ENCODE results near the gene E4F1.
"Not testable (repeated sequence)": the region's sequence is repeated elsewhere in the genome, so short reads cannot be mapped to it uniquely, and the experiment has no call there.

The E4F1 gene

DNA sequence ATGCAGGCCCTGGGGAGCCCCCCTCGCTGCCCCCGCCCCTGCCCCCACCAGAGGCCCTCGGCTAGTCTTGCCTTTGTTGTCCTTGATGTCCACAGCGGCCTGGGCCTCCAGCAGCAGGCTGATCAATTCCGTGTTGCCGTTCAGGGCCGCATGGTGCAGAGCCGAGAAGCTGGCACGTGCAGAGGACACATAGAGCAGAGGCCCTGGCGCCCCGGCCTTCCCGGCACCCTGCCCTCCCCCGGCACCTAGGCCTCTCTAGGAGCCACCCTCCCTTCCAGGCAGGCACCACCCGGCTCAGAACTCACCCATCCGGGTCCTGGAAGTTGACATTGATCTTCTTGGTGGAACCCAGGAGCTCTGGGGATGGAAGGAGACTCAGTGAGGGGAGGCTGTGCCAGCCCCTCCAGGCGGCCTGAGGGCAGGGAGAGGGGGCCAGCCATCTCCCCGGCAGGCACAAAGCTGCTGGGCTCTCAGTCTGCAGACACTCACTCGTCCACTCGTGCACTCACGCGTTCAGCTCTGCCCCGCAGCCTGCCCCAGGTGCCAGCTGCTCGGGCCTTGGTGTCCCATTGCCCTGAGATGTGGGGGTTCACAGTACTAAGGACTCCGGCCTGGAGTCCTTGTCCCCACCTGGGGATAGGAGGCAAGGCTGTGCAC is 33.3 kb upstream of the E4F1 start:
- no peak for DNase-seq

DNA sequence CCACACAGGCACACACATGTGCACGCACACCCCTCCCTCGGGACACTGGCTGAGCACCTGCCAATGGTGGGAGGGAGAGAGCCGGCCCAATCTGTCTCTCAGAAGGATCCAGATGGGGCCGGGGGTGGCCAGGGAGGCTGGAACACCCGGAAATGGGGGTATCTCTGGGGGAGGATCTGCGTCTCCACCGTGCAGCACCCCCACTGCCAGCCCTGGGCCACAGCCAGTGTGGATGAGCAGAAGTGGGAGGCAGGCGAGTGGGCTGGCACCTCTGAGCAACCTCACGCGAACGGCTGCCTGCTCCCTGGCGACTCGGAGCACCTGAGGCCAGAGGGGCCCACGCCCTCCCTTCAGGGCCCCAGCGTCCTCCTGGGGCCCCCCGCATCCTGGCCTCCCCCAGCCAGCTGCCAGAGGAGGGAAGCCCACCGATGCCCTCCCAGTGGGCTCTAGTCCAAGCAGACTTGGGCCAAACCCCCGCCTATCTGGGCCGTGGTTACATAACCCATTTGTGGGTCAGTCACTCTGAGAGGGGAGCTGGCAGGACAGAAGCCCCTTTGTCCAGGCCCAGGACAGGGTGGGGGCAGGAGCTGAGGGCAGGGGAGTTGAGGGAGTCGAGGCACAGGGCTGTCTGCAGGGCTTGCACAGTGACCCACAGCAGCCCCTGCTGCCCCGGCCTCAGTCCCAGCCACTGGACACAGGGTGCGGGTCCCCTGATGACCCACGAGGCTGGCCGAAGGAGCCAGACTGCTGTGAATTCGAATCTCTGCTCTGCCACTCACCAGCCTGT is 32.5 kb upstream of the E4F1 start:
- no peak for DNase-seq

DNA sequence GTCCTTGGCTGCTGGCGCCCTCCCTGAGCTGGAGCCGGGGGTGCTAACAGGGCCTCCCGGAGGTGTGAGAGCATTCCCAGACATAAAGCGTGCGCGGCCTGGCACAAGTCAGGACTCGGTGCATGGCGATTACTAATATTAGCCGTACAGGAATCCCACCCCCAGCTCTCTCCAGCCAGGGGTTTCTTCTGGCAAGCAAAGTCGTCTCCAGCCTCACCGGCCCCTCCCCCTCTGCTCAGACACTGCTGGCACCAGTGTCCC is 32.0 kb upstream of the E4F1 start:
- DNase-seq, result no peak

DNA sequence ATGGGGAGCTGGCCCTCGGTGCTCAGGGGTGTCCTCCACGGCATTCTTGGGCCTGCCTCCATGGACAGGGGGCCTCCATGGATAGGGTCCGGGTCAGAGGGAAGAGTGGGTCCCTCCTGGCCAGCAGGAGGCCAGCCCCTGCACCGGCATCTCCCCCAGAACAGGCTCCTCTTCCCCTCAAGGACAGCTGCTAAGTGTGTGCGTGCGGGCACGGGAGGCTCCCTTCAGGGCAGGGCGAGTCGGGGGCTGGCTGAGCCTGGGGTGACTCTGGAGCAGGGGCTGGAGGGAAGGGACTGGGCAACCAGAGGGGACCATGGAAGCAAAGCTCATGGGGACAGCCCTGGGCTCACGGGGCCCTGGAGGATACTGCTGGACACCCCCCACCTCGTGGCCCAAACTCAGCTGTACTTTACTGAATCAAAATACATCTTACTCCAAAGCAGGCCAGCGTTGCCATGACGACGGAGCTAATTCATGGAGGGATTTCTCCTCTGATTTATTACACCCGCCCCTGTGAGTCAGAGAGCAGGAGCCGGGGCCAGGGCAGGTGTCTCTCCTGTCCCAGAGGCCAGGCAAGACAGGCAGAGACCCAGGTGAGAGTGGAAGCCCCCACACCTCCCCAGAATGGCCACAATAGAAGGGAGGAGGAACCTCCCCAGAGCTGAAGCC is 29.1 kb upstream of the E4F1 start:
- DNase-seq, result no peak

DNA sequence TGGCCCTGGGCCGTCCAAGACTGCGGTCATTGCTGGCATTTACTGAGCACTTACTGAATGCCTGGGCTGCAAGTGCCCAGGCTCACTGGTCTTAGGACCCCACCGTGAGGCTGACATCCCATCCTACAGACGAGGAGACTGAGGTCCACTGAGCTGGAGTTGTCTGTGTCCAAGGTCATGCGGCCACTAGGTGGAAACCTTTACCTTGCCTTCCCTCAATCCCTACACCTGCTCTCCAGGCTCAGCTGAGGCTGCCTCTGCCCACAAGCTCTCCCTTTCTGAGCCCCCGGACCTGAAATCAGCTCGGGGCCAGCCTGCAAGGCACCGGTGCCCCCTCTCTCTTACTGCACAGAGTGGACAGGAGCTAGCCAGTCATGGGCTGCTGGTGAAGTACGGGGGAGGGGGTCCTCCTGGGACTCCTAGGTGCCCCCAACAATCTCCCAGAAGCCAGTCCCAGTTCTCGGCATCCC is 28.5 kb upstream of the E4F1 start:
- no peak for DNase-seq

DNA sequence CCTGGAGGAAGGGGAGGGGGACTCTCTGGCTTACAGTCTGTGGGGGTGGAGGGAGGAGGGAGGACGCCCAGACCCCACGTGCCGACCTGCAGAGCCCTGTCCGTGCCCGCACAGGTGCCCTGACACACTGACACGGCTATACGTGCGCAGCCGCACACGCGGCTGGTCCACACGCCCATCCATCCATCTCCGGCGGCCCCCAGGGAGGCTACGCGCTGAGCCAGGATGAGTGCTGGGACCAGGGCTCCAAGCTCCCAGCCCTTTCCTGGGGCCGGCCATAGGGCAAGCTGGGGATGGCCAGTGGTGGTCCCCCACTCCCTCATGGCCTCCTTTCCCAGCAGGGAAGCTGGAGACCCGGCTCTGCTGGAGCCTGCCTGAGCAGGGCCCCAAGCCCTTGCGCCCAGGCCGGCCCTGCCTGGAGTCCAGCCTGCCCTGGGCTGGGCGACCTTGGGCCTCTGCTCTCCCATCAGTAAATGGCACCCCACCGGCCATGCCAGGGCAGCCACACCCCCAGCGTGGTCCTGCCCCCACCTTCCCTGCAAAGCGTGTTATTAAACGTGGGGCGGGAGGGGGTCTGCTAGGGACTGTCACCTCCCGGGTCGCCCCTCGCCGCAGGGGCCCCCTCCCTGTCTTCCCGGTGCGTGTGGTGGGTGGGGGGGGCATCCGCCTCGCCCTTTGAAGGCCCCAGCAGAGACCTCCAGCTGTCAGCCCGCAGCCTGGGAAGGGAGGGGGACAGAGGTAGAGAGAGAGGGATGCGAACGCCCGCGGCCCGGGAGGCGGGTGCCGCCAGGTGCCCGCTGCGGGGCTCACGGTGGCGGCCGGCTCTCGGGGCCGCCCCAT is 27.8 kb upstream of the E4F1 start:
- no peak for DNase-seq

DNA sequence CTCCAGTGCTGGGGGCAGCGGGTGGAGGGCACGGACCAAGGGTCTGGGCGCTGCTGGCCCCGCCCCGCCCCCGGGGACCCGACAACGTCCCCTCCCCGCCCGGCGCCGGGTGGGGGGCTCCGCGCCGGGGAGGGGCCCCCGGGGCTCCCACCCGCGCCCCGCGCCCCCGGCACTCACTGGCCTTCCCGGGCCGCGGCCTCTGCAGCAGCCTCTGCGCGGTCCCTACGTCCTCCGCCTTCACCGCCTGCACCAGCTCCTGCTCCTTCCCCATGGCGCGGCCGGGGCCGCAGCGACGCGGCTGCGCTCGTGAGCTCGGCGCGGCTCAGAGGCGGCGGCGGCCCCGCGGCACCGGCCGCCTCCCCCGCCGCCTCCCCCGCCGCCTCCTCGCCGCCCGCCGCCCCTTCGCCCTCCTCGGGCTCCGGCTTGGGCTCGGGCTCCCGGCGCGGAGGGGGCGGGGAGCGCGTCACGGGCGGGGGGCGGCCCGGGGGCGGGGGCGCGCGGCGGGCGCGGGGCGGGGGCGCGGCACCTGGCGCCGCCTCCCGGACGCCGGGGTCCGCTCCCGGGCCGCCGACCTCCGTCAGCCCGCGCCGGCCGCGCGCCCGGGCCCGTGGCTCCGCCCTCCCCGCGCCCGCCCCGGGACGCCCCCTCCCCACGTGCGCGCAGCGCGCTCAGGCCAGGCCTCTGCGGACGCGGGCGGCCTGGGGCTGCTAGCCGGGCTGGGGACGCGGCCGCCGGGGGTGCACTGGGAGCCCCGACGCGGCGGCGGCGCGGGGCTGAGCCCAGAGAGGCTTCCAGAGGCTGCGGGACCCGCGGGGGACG is 27.0 kb upstream of the E4F1 start, which contains the start of gene CASKIN1:
Gene CASKIN1, minus strand, starts transcription at position 444 of the 819 bp plus-strand sequence. Its CDS starts 173 bp downstream, at position 271.
- no peak for DNase-seq

DNA sequence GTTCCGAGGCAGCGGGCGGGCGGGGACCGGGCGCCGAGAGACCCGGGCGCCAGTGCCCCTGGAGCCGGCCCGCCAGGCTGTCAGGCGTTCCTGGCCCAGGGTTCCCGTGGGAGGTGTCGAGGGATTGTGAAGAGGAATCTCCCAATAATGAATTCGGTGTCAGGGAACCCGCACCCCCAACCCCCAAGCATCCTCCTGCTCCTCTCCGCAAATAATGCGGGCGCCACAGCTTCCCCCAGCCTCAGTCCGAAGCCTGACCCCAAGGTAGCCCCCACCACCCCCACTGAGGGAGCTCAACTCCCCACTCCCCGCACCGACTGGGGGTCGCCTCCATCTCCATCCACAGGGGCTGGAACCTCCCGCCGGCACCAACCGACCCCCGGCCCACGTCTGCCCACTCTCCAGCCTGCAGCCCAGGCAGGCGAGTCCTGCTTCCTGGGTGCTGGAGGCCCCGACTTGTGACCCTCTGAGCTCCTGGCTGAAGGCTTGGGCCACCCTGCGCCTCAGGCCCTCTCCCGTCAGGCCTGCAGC is 26.3 kb upstream of the E4F1 start:
- DNase-seq, result no peak

DNA sequence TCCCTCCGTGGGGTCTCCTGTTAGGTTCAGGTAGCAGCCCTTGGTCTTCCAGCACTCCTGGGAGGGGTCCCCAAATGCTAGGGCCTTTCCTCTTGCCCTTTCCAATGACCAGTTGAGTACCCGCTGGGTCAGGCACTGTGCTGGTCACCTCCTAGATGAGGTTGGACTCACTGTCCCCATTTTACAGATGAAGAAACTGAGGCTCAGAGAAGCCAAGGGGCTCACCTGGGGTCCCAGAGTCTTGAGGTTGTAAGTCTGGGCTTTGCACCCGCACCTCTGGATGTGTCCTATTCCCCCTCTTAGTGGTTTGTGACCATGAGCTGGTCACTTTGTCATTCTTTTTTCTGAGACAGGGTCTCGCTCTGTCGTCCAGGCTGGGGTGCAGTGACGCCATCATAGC is 25.6 kb upstream of the E4F1 start:
- DNase-seq, result no peak

DNA sequence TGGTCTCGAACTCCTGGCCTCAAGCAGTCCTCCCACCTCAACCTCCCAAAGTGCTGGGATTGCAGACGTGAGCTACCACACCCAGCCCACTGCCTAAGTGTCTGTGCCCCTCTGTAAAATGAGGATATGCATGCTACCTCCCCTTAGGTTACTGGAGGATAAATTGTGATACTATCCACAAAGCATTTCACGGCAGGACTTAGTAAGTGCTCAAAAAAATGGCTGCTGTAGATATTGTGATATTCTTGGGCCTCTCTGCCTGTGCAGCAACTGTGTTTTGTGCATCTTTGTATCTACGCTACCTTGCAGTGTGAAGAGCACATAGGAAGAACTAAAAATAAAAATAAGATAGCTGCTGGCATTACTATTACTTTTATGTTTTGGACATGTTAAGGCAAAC is 25.1 kb upstream of the E4F1 start:
- DNase-seq, result no peak

DNA sequence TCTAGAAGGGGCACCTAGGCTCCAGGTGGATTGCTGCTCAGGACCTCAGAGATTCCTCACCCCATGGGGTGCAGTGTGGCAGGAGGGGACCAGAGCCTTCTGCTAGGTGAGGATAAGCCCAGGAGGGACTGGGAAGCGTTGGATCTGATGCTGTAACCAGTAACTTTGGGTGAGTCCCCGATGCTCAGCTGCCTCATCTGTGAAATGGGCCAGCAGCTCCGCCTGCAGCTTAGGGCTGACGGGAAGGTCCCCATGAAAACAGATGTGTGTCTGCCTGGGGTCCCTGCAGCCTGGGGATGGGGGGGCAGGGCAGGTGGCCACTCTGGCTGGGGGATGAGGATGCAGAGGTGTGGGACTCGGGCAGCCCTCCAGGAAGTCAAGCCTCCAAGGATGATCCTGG is 24.3 kb upstream of the E4F1 start:
- no peak for DNase-seq

DNA sequence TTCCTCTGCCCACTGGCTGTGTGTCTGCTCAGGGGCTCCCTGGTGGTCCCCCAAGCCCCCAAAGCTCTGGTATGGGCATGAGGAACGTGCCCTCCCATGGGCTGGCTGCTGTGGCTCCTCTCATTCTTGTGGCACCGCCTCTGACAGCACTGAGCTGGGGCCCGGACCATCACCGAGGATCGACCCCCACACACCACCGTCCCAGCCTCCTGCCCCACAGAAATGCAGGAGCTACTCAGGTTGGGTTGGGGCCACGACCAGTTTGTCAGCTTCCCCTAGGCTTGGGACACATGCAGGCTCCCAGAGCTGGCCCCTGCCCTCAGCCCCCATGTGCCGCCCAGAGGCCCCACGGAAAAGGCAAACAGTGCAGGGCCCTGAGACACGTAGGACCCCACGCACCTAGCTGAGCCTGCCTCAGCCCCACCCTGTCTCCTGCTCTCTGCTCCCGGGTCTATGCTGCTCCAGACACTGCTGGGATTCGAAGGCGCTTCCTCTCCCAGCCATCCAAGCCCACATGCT is 23.7 kb upstream of the E4F1 start:
- no peak for DNase-seq

DNA sequence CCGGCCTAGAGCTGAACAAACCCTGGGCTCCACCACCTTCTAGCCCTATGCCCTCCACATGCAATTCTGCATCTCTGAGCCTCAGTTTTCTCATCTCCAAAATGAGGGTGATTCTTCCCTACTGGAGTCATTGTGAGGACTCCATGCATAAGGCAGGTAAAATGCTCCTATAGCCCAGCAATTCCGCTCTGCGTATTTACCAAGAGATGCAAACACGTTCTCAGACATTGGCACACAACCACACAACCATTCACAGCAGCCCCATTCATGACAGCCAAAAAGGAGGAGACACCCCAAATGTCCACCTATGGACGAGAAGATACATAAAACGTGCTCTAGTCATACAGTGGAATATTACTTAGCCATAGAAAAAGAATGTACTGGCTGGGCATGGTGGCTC is 23.1 kb upstream of the E4F1 start:
- DNase-seq, result no peak

DNA sequence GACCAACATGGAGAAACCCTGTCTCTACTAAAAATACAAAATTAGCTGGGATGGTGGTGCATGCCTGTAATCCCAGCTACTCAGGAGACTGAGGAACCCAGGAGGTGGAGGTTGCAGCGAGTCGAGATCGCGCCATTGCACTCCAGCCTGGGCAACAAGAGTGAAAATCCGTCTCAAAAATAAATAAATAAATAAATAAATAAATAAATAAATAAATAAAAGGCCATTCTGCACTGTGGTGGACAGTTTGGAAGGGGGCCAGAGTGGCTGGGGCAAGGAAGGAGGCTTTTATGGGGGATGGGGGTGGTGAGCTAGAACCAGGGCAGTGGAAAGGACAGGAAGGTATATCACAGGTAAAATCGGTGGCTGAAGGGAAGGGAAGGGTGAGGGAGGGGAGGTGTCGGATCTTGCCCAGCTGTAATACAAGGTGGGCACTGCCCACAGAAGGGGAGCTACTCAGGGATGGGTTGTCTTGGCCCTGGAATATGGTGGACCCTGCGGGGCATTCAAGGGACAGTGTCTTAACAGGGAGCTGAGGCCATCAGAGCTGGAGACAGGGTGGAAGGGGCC is 20.2 kb upstream of the E4F1 start:
- DNase-seq, result not testable (repeated sequence)

DNA sequence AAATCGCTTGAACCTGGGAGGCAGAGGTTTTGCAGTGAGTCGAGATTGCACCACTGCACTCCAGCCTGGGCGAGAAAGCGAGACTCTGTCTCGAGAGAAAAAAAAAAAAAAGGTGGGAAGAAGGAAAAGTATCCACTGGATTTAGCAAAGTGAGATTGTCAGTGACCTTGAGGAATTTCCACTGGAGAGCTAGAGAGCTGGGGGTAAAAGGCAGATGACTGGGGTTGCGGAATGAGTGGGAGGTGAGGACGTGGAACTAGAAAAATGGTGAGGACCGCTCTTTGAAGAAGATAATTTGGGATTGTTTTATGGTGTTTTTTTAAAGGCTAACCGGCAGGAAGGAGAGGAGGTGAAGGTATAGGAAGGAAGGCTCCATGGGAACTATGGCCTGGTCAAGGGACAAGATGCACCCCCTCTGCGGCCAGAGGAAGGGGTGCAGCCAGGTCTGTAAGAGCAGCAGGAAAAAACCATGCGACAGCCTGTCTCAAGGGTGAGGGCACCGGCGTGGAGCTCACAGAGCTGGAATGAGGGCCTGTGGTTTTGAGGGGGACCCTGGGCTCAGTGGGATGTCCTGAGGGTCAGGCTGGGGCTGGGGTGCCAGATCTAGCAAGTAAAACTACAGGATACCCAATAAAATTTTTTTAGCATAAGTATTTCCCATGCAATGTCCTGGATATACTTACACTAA is 18.8 kb upstream of the E4F1 start:
- DNase-seq, result no peak

DNA sequence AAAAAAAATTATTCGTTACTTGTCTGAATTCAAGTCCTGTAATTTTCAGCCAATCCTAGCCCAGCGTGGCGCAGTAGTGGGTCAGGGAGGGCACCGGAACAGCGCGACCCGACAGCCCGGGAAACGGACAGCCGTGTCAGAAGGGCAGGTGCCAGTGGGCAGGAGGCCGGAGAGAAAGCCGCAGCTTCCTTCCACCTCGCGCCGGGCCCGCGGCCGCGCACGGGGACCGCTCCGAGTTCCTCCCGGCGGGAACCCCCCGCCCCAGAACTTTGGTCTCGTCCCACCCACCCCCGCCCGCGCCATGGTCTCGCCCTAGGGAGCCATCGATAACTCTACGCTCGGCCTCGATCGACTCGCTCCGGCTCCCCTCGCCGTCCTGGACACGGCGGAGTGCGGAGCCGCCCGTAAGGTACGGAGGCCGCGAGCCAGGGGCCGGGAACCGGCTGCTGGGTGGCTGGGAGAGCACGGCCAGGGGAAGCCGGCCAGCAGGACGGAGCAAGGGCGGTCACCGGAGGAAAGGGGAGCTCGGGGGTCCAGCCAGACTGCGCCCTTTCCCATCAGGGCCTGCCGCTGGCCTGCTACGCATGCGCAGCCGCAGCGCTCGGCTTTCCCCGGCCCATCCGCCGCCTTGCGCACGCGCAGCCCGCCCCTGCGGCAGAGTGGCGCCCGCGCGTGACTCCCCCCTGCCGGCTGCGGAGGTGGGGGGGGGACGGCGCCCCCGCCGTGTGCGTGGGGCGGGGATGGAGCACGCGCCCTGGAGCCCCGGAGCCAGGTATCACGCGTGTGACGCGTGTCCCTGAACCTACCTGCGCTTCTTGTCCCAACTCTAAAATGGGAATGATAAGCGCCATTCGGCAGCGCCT is 18.1 kb upstream of the E4F1 start, which contains the start of gene MLST8:
Gene MLST8, plus strand, starts transcription at position 351 of the 863 bp plus-strand sequence. CDS start 632 bp downstream, outside the sequence.
- DNase-seq, result peak; percentile 44

DNA sequence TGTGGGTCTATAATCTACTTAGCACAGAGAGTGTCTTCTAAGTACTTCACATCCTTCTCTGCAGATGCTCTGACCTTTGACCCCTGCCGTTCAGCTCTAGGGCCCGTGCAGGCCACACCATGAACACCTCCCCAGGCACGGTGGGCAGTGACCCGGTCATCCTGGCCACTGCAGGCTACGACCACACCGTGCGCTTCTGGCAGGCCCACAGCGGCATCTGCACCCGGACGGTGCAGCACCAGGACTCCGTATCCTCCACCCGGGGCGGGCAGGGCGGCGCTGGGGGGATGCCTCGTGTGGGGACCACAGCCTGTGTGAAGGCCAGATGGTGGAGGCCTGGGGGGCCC is 17.5 kb upstream of the E4F1 start:
- no peak for DNase-seq

DNA sequence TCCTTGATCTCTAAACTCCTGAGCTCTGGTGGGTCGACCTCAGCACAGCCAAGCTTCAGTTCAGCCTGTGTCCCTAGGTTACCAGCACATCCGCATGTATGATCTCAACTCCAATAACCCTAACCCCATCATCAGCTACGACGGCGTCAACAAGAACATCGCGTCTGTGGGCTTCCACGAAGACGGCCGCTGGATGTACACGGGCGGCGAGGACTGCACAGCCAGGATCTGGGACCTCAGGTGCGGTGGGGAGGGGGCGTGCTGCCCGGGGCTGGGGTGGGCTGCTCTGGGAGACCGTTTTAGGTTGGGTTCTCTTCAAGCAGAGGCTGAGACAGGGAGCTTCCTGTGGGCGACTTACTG is 17.0 kb upstream of the E4F1 start:
- DNase-seq, result no peak

DNA sequence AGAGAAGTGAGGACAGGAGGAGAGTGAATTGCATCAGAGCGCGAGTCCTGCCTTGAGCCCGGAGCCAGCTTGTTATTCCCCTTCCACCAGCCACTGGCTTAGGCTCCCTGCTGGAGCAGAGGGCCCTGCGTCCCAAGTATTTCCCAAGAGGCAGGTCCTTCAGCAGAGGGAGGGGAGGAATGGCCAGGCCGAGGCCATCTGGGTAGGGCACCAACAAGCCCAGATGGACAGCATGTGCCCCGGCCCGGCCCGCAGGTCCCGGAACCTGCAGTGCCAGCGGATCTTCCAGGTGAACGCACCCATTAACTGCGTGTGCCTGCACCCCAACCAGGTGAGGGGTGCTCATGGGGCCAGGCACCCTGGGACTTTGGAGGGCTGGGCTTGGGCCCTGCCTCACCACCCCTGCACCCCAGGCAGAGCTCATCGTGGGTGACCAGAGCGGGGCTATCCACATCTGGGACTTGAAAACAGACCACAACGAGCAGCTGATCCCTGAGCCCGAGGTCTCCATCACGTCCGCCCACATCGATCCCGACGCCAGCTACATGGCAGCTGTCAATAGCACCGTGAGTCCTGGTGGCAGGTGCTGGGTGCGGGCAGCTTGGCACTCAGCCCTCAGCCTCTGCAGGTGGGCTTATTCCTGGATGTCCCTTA is 16.5 kb upstream of the E4F1 start:
- no peak for DNase-seq

Data from NCI-H2081 treated with DMSO at 0.1 percent for 48 hours (cell line).